ENCODE results near the gene PSMA7.

- TF ChIP-seq CTCF (conservative IDR thresholded peaks at IDR 0.05) (no peak), ZFX (IDR thresholded peaks at IDR 0.05) (peak; percentile 98)
These were observed 728 bp downstream of the PSMA7 start for GRCh38 chr20:62142252-62143080.
